CD4-positive, alpha-beta T cell treated with Interleukin-4 for 4 hours (primary cell): ENCODE measurements around the gene DNAJC18.
"Not testable (repeated sequence)": the region's sequence is repeated elsewhere in the genome, so short reads cannot be mapped to it uniquely, and the experiment has no call there.

Experiments
- DNase-seq: peaks from one replicate; pipeline ENCODE4 v3.0.0-alpha.2; 2020

The DNAJC18 gene

GRCh38 chr5:139402561-139403158 is 36.7 kb downstream of the DNAJC18 start:
- DNase-seq = peak; percentile 20

GRCh38 chr5:139401546-139401945 is 37.8 kb downstream of the DNAJC18 start:
- no peak for DNase-seq

GRCh38 chr5:139399501-139400121 is 39.7 kb downstream of the DNAJC18 start:
- DNase-seq = no peak

GRCh38 chr5:139397921-139398320 is 41.4 kb downstream of the DNAJC18 start:
- DNase-seq = no peak

DNA sequence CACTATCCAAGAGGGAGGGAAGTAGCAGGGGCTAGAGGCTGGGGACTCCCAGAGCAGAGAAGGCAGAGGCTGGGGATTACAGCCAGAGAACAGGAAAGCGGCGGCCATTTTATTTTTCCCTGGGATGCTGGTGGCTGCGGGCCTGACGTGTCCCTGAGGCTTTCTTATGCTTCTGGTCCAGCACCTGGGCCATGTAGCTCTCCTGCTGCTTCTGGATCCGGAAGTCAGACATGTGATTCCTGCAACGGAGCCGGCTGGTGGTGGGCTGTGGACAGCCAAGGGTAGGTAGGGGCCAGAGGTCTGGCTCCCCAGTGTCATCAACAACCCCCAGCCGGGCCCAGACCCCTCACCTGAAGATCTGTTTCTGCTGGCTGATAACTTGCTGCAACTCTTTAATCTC is 42.6 kb downstream of the DNAJC18 start:
- DNase-seq = no peak

DNA sequence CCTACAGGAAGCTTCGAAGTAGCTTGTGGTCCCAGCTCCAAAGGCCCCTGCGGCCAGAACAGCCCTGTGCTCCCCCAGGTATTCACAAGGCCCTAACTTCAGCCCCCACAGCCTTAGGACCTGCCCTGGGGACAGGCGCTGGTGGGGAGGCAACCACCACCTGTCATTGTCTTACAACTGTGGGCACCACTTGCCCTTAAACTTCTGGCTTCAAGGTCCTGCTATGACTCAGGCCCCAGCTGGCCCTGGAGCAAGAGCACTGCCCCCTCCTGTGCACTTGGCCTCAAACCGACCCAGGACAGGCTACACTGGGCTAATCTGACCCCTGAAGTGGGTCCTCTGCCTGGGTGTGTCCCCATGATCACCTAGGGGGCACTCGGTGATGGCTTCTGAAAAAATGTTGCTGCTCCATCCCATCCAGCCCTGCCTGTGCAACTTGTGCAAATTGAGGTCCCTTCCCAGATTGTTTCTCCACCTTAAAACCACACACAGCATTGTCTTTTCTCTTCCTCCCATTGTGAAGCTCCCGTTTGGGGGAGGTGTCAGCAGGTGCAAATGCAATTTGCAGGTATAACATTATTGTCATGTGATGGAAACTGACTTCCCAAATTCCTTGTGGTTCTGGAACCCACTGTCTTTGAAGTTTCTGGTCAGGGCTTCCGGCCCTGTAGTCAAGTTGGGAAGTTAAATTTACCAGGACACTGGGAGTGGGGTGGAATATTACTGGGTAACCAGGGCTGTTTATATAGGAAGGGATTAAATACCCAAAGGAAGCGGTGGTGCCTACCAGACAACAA is 43.3 kb downstream of the DNAJC18 start:
- no peak for DNase-seq

- no peak for DNase-seq
Observed at GRCh38 chr5:139394654-139395566, 44.4 kb downstream of the DNAJC18 start, which contains the start of gene PROB1. TSS of gene PROB1 (minus strand) at chr5:139395104. CDS start at chr5:139395081, 23 bp downstream.

- peak; percentile 44 for DNase-seq
Observed at GRCh38 chr5:139394123-139394653, 45.1 kb downstream of the DNAJC18 start.

GRCh38 chr5:139393497-139394122 is 45.7 kb downstream of the DNAJC18 start:
- no peak for DNase-seq

- DNase-seq = peak; percentile 60
Observed at GRCh38 chr5:139392678-139393496, 46.4 kb downstream of the DNAJC18 start.

- DNase-seq = no peak
Observed at GRCh38 chr5:139392324-139392677, 47.0 kb downstream of the DNAJC18 start.

GRCh38 chr5:139391570-139392323 is 47.6 kb downstream of the DNAJC18 start:
- DNase-seq = no peak

DNA sequence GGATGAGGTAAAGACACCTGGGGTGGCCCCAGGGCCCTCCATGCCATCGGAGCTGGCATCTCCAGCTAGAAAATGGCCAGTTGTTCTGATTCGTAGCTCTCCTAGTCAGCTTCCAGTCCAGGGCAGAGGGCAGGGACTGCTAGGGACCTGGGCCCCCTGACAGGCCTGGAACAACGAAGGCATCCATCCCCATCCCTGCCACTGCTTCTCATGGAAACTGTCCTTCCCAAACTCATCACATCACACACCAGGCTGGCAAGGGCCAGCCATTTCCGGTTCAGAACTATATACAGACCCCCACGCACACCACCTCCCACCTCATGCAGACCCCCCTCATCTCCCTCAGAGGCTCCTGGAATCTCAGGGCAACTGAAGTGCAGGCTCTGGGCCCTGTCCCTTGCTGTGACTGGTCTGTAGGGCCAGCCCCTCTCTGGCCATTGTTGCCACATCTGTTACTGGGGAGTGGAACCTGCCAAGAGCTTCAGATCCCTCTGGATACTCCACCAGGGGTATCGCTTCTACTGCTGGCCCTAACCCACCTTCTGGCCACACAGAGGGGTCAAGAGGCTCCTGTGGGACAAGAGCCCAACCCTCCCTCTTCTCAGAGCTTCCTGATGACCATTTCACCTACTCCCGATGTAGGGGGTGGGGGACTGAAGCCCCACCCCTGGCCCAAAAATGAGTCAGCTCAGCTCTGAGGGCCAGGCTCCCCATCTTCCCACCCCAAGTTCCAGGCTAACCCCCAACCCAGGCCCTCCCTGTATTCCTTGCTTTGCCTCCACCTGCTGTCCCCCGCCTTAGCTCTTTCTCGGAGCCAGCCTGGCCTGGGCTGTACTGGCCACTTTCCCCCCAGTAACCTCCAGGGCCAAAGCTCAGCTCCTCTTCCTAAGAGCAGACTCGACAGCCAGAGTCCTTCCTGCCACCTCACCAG is 48.4 kb downstream of the DNAJC18 start:
- no peak for DNase-seq

DNA sequence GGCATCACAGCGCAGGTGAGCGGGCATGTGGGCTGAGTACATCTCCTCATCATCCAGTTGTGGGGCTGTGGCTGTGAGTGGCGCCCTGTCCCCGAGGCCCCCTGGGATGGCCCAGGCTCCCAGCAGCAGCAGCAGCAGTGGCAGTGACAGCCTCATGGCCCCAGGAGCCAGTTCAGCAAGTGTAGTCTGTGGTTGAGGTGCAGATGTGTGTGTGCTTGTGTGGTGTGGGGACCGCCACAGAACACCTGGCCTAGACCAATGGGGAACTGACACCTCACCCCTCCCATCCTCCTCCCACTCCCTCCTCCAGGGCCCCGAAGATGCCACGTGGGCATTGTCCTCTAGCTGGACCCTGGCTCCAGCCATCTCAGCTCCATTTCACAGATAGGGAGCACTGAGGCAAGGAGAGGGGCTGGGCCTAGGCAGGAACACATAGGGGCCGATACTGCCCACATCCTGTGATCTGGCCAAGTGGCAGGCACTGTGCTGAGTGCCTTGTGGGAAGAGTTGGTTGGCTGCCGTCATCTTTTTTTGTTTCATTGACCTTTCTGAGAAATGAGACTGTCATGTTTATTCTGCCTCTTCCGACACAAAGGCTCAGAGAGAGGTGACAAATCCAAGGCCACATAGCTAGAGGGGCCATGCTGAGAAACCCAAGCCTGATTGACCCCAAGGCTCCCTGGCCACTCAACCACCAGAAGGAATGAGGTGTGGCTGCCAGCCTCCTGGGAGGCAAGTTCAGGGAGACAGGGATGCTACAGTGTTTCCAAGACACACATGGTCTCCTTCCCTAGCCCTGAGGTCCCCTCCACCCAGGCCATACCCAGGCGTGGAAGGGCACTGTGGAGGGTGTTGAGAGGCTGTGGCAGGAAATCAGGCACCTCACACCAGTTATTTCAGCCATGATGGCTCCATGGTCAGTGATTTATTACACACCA is 49.4 kb downstream of the DNAJC18 start, which contains the start of gene MZB1:
Gene MZB1 (minus strand): TSS at position 213 of the 938 bp plus-strand sequence. CDS start 57 bp downstream, at position 156.
- DNase-seq = peak; percentile 78

- DNase-seq = no peak
Observed at GRCh38 chr5:139388198-139388821, 51.0 kb downstream of the DNAJC18 start.

GRCh38 chr5:139387611-139388197 is 51.6 kb downstream of the DNAJC18 start:
- no peak for DNase-seq

DNA sequence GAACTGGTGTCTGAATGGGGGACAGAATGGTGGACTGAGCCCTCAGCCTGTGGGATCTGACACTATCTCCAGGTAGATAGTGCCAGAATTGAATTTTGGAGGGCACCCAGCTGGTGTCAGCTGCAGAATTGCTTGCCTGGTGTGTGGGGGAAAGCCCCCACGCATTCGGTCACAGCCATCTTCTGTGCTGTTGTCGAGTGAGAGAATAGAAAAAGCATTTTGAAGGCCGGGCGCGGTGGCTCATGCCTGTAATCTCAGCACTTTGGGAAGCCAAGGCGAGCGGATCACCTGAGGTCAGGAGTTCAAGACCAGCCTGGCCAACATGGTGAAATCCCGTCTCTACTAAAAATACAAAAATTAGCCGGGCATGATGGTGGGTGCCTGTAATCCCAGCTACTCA is 52.4 kb downstream of the DNAJC18 start:
- DNase-seq = not testable (repeated sequence)
